ENCODE measurements around the gene ATXN7L1.

ATXN7L1 gene

GRCh38 chr7:105911961-105912575, 35.7 kb upstream of the ATXN7L1 start:
- no peak for DNase-seq (ENCODE audit: low read depth)
- TF ChIP-seq CTCF (IDR thresholded peaks at IDR 0.05; ENCODE audit: low read depth, low read length, missing control alignments) = no peak
- no peak overlapping the region for H3K4me3 ChIP-seq (ENCODE audit: low read depth, low read length)

GRCh38 chr7:105910172-105910571, 33.8 kb upstream of the ATXN7L1 start:
- no peak overlapping the region for H3K4me3 ChIP-seq (ENCODE audit: low read depth, low read length)
- no peak for TF ChIP-seq CTCF (IDR thresholded peaks at IDR 0.05; ENCODE audit: low read depth, low read length, missing control alignments)
- DNase-seq (ENCODE audit: low read depth) = no peak

GRCh38 chr7:105909742-105910141, 33.3 kb upstream of the ATXN7L1 start:
- no peak overlapping the region for H3K4me3 ChIP-seq (ENCODE audit: low read depth, low read length)
- TF ChIP-seq CTCF (IDR thresholded peaks at IDR 0.05; ENCODE audit: low read depth, low read length, missing control alignments) = no peak
- DNase-seq (ENCODE audit: low read depth) = no peak

GRCh38 chr7:105907129-105907846, 30.9 kb upstream of the ATXN7L1 start:
- no peak for TF ChIP-seq CTCF (IDR thresholded peaks at IDR 0.05; ENCODE audit: low read depth, low read length, missing control alignments)
- no peak overlapping the region for H3K4me3 ChIP-seq (ENCODE audit: low read depth, low read length)
- DNase-seq (ENCODE audit: low read depth) = no peak

GRCh38 chr7:105906695-105907094, 30.3 kb upstream of the ATXN7L1 start:
- no peak for DNase-seq (ENCODE audit: low read depth)
- no peak overlapping the region for H3K4me3 ChIP-seq (ENCODE audit: low read depth, low read length)
- TF ChIP-seq CTCF (IDR thresholded peaks at IDR 0.05; ENCODE audit: low read depth, low read length, missing control alignments) = no peak

- no peak overlapping the region for H3K4me3 ChIP-seq (ENCODE audit: low read depth, low read length)
- no peak for TF ChIP-seq CTCF (IDR thresholded peaks at IDR 0.05; ENCODE audit: low read depth, low read length, missing control alignments)
- DNase-seq (ENCODE audit: low read depth) = no peak
Measured at GRCh38 chr7:105905910-105906568, 29.6 kb upstream of the ATXN7L1 start.

All from GM12864 (cell line).